ENCODE measurements around the gene GIGYF1.
"Not testable (repeated sequence)": the region's sequence is repeated elsewhere in the genome, so short reads cannot be mapped to it uniquely, and the experiment has no call there.

GIGYF1 gene

GRCh38 chr7:100671353-100672327 is 22.4 kb downstream of the GIGYF1 start:
- no peak for DNase-seq (ENCODE audit: low read depth in 2 of 2)

GRCh38 chr7:100670074-100670473 is 24.0 kb downstream of the GIGYF1 start:
- no peak for DNase-seq (ENCODE audit: low read depth in 2 of 2)

GRCh38 chr7:100669106-100669505 is 24.9 kb downstream of the GIGYF1 start:
- not testable (repeated sequence) for DNase-seq (ENCODE audit: low read depth in 2 of 2)

- no peak for DNase-seq (ENCODE audit: low read depth in 2 of 2)
Measured at GRCh38 chr7:100668069-100668449, 26.0 kb downstream of the GIGYF1 start.

- no peak for DNase-seq (ENCODE audit: low read depth in 2 of 2)
Measured at GRCh38 chr7:100667331-100668068, 26.6 kb downstream of the GIGYF1 start.

GRCh38 chr7:100665168-100665726 is 28.8 kb downstream of the GIGYF1 start:
- no peak for DNase-seq (ENCODE audit: low read depth in 2 of 2)

- DNase-seq (ENCODE audit: low read depth in 2 of 2) = not testable (repeated sequence)
Measured at GRCh38 chr7:100662194-100662776, 31.8 kb downstream of the GIGYF1 start.

- no peak for DNase-seq (ENCODE audit: low read depth in 2 of 2)
Measured at GRCh38 chr7:100655908-100656674, 38.0 kb downstream of the GIGYF1 start, which contains the start of gene ACTL6B. Gene ACTL6B (minus strand): TSS chr7:100656448. CDS start chr7:100656354, 94 bp downstream.

GRCh38 chr7:100654908-100655831 is 38.9 kb downstream of the GIGYF1 start:
- no peak for DNase-seq (ENCODE audit: low read depth in 2 of 2)

- no peak for DNase-seq (ENCODE audit: low read depth in 2 of 2)
Measured at GRCh38 chr7:100649826-100650565, 44.1 kb downstream of the GIGYF1 start.

- no peak for DNase-seq (ENCODE audit: low read depth in 2 of 2)
Measured at GRCh38 chr7:100642534-100642907, 51.5 kb downstream of the GIGYF1 start.

GRCh38 chr7:100641860-100642533 is 52.1 kb downstream of the GIGYF1 start:
- DNase-seq (ENCODE audit: low read depth in 2 of 2) = no peak

- no peak for DNase-seq (ENCODE audit: low read depth in 2 of 2)
Measured at GRCh38 chr7:100641463-100641859, 52.6 kb downstream of the GIGYF1 start, which contains the start of gene TFR2. Gene TFR2 (minus strand): TSS chr7:100641552. CDS start chr7:100641509, 43 bp downstream.

GRCh38 chr7:100640517-100641440 is 53.3 kb downstream of the GIGYF1 start:
- no peak for DNase-seq (ENCODE audit: low read depth in 2 of 2)

GRCh38 chr7:100639995-100640516 is 54.0 kb downstream of the GIGYF1 start:
- no peak for DNase-seq (ENCODE audit: low read depth in 2 of 2)

GRCh38 chr7:100632951-100633717 is 60.9 kb downstream of the GIGYF1 start:
- DNase-seq (ENCODE audit: low read depth in 2 of 2) = peak; percentile 17 to 26

GRCh38 chr7:100630066-100630465 is 64.0 kb downstream of the GIGYF1 start:
- DNase-seq (ENCODE audit: low read depth in 2 of 2) = no peak
